ENCODE data around the gene MPG.
A peak's percentile ranks its signal among the peaks of the same experiment; 100 is the strongest.

Gene MPG

DNA sequence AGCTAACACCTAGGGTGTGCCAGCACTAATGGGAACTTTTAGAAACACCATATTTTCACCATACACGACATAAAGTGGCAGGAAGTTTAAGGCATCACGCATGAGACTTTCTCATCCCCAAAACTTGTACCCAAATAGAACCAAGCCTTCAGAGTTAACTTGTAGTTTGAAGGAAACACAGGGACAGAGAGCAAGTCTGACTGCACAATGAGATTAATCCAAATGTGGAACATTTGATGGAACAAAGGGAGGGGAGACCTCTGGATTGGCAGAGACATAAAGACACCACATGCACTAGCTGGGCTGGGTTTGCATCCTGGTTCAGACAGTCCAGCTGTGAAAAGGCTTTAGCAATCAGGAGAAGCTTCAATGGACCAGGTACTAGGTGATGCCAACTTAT is 36.3 kb downstream of the MPG start:
- no peak for DNase-seq (ENCODE audit: low spot score)

DNA sequence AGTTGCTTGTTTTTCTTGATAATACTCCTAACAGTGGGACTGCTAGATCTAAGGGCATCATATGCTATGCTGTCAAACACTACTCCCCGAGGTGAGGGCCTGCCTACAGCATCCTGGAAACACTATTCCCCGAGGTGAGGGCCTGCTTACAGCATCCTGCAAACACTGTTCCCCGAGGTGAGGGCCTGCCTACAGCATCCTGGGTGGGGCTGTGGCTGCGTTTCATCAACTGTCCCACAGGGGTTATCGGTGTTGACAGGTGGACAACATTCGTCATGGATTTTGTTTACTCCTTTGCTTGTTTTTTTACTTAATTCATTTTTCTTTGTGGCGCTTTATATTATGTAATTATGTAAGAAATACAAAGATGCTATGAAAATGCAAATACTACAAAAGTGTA is 38.0 kb downstream of the MPG start:
- no peak for DNase-seq (ENCODE audit: low spot score)
- no peak for TF ChIP-seq CTCF (IDR thresholded peaks at IDR 0.05; ENCODE audit: extremely low read depth, missing control alignments)

More for the DNA sequence above, 36.3 kb downstream of the MPG start:
- no peak for TF ChIP-seq CTCF (IDR thresholded peaks at IDR 0.05; ENCODE audit: extremely low read depth, missing control alignments)

- peak; percentile 58 for TF ChIP-seq CTCF (IDR thresholded peaks at IDR 0.05; ENCODE audit: extremely low read depth, missing control alignments)
- peak; percentile 56 for DNase-seq (ENCODE audit: low spot score)
These were observed 39.6 kb downstream of the MPG start for GRCh38 chr16:117379-118365.

DNA sequence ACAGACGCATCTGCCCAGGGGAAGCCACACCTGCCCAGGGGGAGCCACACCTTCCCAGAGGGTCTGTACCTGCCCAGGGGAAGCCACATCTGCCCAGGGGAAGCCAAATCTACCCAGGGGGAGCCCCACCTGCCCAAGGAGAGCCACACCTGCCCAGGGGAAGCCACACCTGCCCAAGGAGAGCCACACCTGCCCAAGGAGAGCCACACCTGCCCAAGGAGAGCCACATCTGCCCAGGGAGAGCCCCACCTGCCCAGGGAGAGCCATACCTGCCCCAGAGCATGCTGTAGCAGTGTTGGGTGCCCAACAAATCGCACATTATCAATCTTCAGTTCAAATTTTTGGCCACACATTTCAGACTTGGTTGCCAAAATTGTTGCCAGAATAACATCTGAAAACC is 40.8 kb downstream of the MPG start:
- TF ChIP-seq CTCF (IDR thresholded peaks at IDR 0.05; ENCODE audit: extremely low read depth, missing control alignments) = no peak
- no peak for DNase-seq (ENCODE audit: low spot score)

- TF ChIP-seq CTCF (IDR thresholded peaks at IDR 0.05; ENCODE audit: extremely low read depth, missing control alignments) = no peak
- no peak for DNase-seq (ENCODE audit: low spot score)
These were observed 41.3 kb downstream of the MPG start for GRCh38 chr16:119295-119694.

DNA sequence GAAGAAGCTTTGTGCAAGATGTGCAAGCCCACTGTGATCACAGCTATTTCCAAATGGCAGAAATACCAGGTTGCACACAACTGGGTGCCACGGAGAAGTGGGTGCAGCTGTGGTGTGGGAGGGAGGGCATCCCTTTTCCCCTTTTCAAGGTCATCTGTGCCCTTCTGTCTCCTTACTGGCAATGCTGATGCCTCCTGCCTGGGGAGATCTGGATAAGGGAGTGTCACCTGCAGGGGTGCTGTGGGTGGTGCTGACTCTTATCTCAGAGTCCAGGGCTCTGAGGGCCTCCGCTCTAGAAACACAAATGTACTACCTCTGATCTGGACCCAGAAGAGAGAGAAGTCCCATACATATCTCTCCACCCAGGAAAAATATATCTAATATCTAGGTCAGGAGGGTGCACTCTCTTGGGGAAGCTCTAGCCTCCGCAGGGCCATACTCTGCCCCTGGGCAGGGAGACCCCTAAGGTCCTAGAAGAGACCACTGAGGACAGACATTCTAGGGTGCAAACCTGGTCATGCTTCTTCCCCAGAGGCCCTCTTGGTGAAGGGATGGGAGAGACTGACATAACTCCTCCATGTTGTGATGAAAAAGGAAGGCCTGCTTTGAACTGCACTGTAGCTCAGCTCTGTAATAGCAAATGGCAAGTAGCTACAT is 41.9 kb downstream of the MPG start:
- no peak for TF ChIP-seq CTCF (IDR thresholded peaks at IDR 0.05; ENCODE audit: extremely low read depth, missing control alignments)
- DNase-seq (ENCODE audit: low spot score) = no peak

DNA sequence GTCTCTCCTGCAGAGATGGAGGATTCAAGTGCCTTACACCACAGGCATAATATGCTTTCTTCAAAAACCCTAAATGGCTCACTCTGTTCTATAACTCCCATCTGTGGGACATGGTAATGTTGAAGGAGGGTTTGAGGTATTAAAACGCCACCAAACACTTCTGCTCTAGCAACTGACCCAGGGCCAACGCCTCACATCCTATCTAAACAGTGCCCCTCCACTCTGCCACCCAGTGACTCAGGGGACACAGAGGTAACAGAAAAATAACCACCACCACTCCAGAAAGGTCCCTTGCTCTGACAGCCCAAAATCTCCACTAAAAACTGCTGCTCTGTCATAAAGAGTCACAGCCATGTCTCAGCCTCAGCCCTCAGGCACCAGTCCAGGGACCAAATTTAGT is 42.7 kb downstream of the MPG start:
- TF ChIP-seq CTCF (IDR thresholded peaks at IDR 0.05; ENCODE audit: extremely low read depth, missing control alignments) = no peak
- no peak for DNase-seq (ENCODE audit: low spot score)
